ENCODE results near the gene SLC47A2. TPM values are rescaled to one million over a fixed set of nuclear protein-coding genes. Genes with fewer than 3 reads are reported as not detected.
"Not testable (repeated sequence)": the region's sequence is repeated elsewhere in the genome, so short reads cannot be mapped to it uniquely, and the experiment has no call there.

Gene SLC47A2
- not detected in 2 replicates for total RNA-seq

- H3K27ac Mint-ChIP-seq = no peak within 1 kb of the TSS
- no peak within 1 kb of the TSS for H3K4me3 Mint-ChIP-seq
- no peaks in the 10 kb centered on the region for H3K27me3 Mint-ChIP-seq (ENCODE audit: insufficient read depth)
- intact Hi-C loops (cut with micrococcal nuclease) = no loop called here
- H3K4me1 Mint-ChIP-seq (ENCODE audit: low read depth) = no peaks in the 10 kb centered on the region
- no peaks in the 10 kb centered on the region for H3K36me3 Mint-ChIP-seq (ENCODE audit: low read depth)
- H3K9me3 Mint-ChIP-seq = no peaks in the 10 kb centered on the region
- no peak for DNase-seq (ENCODE audit: low spot score)
Measured at GRCh38 chr17:19716108-19717030, at the start of gene SLC47A2. Gene SLC47A2 (minus strand): TSS chr17:19716584. CDS start chr17:19716555, 29 bp downstream.

- no peak overlapping the region for H3K27ac Mint-ChIP-seq
- no peaks in the 10 kb centered on the region for H3K9me3 Mint-ChIP-seq
Measured at GRCh38 chr17:19766016-19766415, 49.6 kb upstream of the SLC47A2 start.

GRCh38 chr17:19763991-19764390, 47.6 kb upstream of the SLC47A2 start:
- H3K27ac Mint-ChIP-seq; H3K36me3 Mint-ChIP-seq (ENCODE audit: low read depth); H3K9me3 Mint-ChIP-seq; H3K27me3 Mint-ChIP-seq (ENCODE audit: insufficient read depth); H3K4me3 Mint-ChIP-seq; DNase-seq (ENCODE audit: low spot score): not testable (repeated sequence)
- intact Hi-C loops (cut with micrococcal nuclease) = loop anchor here (2.0 kb wide), 1 partner anchor 15 kb away; the partner anchor contains the start of gene ALDH3A1
- peaks cover 19% of the 10 kb centered on the region for H3K4me1 Mint-ChIP-seq (ENCODE audit: low read depth)

More at GRCh38 chr17:19766016-19766415, 49.6 kb upstream of the SLC47A2 start:
- peaks cover 7% of the 10 kb centered on the region for H3K36me3 Mint-ChIP-seq (ENCODE audit: low read depth)
- peaks cover 2% of the 10 kb centered on the region for H3K27me3 Mint-ChIP-seq (ENCODE audit: insufficient read depth)
- no peak for DNase-seq (ENCODE audit: low spot score)
- peaks cover 34% of the 10 kb centered on the region for H3K4me1 Mint-ChIP-seq (ENCODE audit: low read depth)
- no peak overlapping the region for H3K4me3 Mint-ChIP-seq
- intact Hi-C loops (cut with micrococcal nuclease) = loop anchor here (1.0 to 5.0 kb wide), 4 partner anchors 101 to 404 kb away; partner anchors contain the start of genes B9D1, MAPK7 and ULK2

GRCh38 chr17:19763416-19763815, 47.0 kb upstream of the SLC47A2 start:
- Mint-ChIP-seq H3K27me3 (ENCODE audit: insufficient read depth) (peaks cover 2% of the 10 kb centered on the region), H3K9me3 (no peaks in the 10 kb centered on the region), H3K4me1 (ENCODE audit: low read depth) (peaks cover 17% of the 10 kb centered on the region), H3K36me3 (ENCODE audit: low read depth) (no peaks in the 10 kb centered on the region), H3K27ac (no peak overlapping the region), H3K4me3 (no peak overlapping the region)
- no peak for DNase-seq (ENCODE audit: low spot score)
- intact Hi-C loops (cut with micrococcal nuclease) = loop anchor here (2.0 kb wide), 1 partner anchor 15 kb away; the partner anchor contains the start of gene ALDH3A1

GRCh38 chr17:19762515-19762961, 46.2 kb upstream of the SLC47A2 start:
- H3K9me3 Mint-ChIP-seq = no peaks in the 10 kb centered on the region
- H3K4me1 Mint-ChIP-seq (ENCODE audit: low read depth) = peaks cover 8% of the 10 kb centered on the region
- H3K4me3 Mint-ChIP-seq = no peak overlapping the region
- no peaks in the 10 kb centered on the region for H3K36me3 Mint-ChIP-seq (ENCODE audit: low read depth)
- intact Hi-C loops (cut with micrococcal nuclease) = loop anchor here (1.0 to 2.0 kb wide), 2 partner anchors 14 to 248 kb away; partner anchors contain the start of gene ALDH3A1
- DNase-seq (ENCODE audit: low spot score) = peak; percentile 17
- no peak overlapping the region for H3K27ac Mint-ChIP-seq
- H3K27me3 Mint-ChIP-seq (ENCODE audit: insufficient read depth) = peaks cover 2% of the 10 kb centered on the region

GRCh38 chr17:19760746-19761145, 44.4 kb upstream of the SLC47A2 start:
- Mint-ChIP-seq H3K27ac (no peak overlapping the region), H3K9me3 (no peaks in the 10 kb centered on the region), H3K36me3 (ENCODE audit: low read depth) (no peaks in the 10 kb centered on the region), H3K4me3 (no peak overlapping the region), H3K4me1 (ENCODE audit: low read depth) (no peaks in the 10 kb centered on the region), H3K27me3 (ENCODE audit: insufficient read depth) (peaks cover 2% of the 10 kb centered on the region)
- DNase-seq (ENCODE audit: low spot score) = no peak
- intact Hi-C loops (cut with micrococcal nuclease) = no loop called here

- no peaks in the 10 kb centered on the region for H3K36me3 Mint-ChIP-seq (ENCODE audit: low read depth)
- intact Hi-C loops (cut with micrococcal nuclease) = no loop called here
- H3K27ac Mint-ChIP-seq = no peak overlapping the region
Measured at GRCh38 chr17:19759568-19760549, 43.5 kb upstream of the SLC47A2 start.

GRCh38 chr17:19757536-19758180, 41.3 kb upstream of the SLC47A2 start:
- no peaks in the 10 kb centered on the region for H3K36me3 Mint-ChIP-seq (ENCODE audit: low read depth)
- intact Hi-C loops (cut with micrococcal nuclease) = no loop called here
- H3K4me1 Mint-ChIP-seq (ENCODE audit: low read depth) = no peaks in the 10 kb centered on the region
- no peaks in the 10 kb centered on the region for H3K9me3 Mint-ChIP-seq
- no peak overlapping the region for H3K4me3 Mint-ChIP-seq
- peaks cover 2% of the 10 kb centered on the region for H3K27me3 Mint-ChIP-seq (ENCODE audit: insufficient read depth)
- DNase-seq (ENCODE audit: low spot score) = no peak
- no peak overlapping the region for H3K27ac Mint-ChIP-seq

More at GRCh38 chr17:19759568-19760549, 43.5 kb upstream of the SLC47A2 start:
- peaks cover 2% of the 10 kb centered on the region for H3K27me3 Mint-ChIP-seq (ENCODE audit: insufficient read depth)
- H3K4me1 Mint-ChIP-seq (ENCODE audit: low read depth) = no peaks in the 10 kb centered on the region
- no peak overlapping the region for H3K4me3 Mint-ChIP-seq
- H3K9me3 Mint-ChIP-seq = no peaks in the 10 kb centered on the region
- no peak for DNase-seq (ENCODE audit: low spot score)

- no peaks in the 10 kb centered on the region for H3K27me3 Mint-ChIP-seq (ENCODE audit: insufficient read depth)
- no peak overlapping the region for H3K27ac Mint-ChIP-seq
Measured at GRCh38 chr17:19756546-19756945, 40.2 kb upstream of the SLC47A2 start.

GRCh38 chr17:19755821-19756510, 39.6 kb upstream of the SLC47A2 start:
- no peak for DNase-seq (ENCODE audit: low spot score)
- intact Hi-C loops (cut with micrococcal nuclease) = no loop called here
- no peaks in the 10 kb centered on the region for H3K27me3 Mint-ChIP-seq (ENCODE audit: insufficient read depth)
- H3K27ac Mint-ChIP-seq = no peak overlapping the region
- H3K4me1 Mint-ChIP-seq (ENCODE audit: low read depth) = peaks cover 4% of the 10 kb centered on the region
- H3K36me3 Mint-ChIP-seq (ENCODE audit: low read depth) = no peaks in the 10 kb centered on the region
- H3K9me3 Mint-ChIP-seq = no peaks in the 10 kb centered on the region
- H3K4me3 Mint-ChIP-seq = no peak overlapping the region

More at GRCh38 chr17:19756546-19756945, 40.2 kb upstream of the SLC47A2 start:
- intact Hi-C loops (cut with micrococcal nuclease) = no loop called here
- no peaks in the 10 kb centered on the region for H3K9me3 Mint-ChIP-seq
- DNase-seq (ENCODE audit: low spot score) = no peak
- no peak overlapping the region for H3K4me3 Mint-ChIP-seq
- H3K4me1 Mint-ChIP-seq (ENCODE audit: low read depth) = no peaks in the 10 kb centered on the region
- H3K36me3 Mint-ChIP-seq (ENCODE audit: low read depth) = no peaks in the 10 kb centered on the region

GRCh38 chr17:19755392-19755791, 39.0 kb upstream of the SLC47A2 start:
- no peak for DNase-seq (ENCODE audit: low spot score)
- H3K36me3 Mint-ChIP-seq (ENCODE audit: low read depth) = no peaks in the 10 kb centered on the region
- H3K9me3 Mint-ChIP-seq = no peaks in the 10 kb centered on the region
- intact Hi-C loops (cut with micrococcal nuclease) = no loop called here
- H3K4me1 Mint-ChIP-seq (ENCODE audit: low read depth) = peaks cover 7% of the 10 kb centered on the region
- H3K4me3 Mint-ChIP-seq = no peak overlapping the region
- H3K27ac Mint-ChIP-seq = no peak overlapping the region
- peaks cover 3% of the 10 kb centered on the region for H3K27me3 Mint-ChIP-seq (ENCODE audit: insufficient read depth)
